Activated B cell treated with CpG ODN at 0.5 μM for 24 hours (primary cell): ENCODE data around the gene EP400. TPM values are rescaled to one million over a fixed set of nuclear protein-coding genes. Genes with fewer than 3 reads are reported as not detected.

Experiments used
- ATAC-seq: fragments of 200-7000 bp; cut with Tn5 transposase; one replicate; pipeline ENCODE4 v1.10.0; 2021; ENCODE audit warnings: low read depth, mild to moderate bottlenecking, moderate library complexity
- CTCF ChIA-PET: fragments of 350-600 bp; sonication (Branson Sonifier 250); formaldehyde crosslinking; loops from one replicate; lab custom pipeline; 2021; ENCODE audit warnings: antibody characterized with exemption; lab: Charles Lee
- POLR2A ChIA-PET: fragments of 350-600 bp; sonication (Branson Sonifier 250); formaldehyde crosslinking; loops from one replicate; lab custom pipeline; 2021; ENCODE audit warnings: antibody characterized with exemption; lab: Charles Lee
- DNase-seq: peaks from one replicate; pipeline ENCODE4 v3.0.0; 2022
- H3K27ac Mint-ChIP-seq: one replicate; pipeline ENCODE4 v1.8.0; 2020; ENCODE audit warnings: mixed read lengths
- H3K27me3 Mint-ChIP-seq: one replicate; pipeline ENCODE4 v1.8.0; 2021; ENCODE audit warnings: mixed read lengths
- H3K36me3 Mint-ChIP-seq: one replicate; pipeline ENCODE4 v1.8.0; 2021; ENCODE audit warnings: low read depth, mixed read lengths
- H3K4me1 Mint-ChIP-seq: one replicate; pipeline ENCODE4 v1.8.0; 2021; ENCODE audit warnings: mixed read lengths
- H3K4me3 Mint-ChIP-seq: one replicate; pipeline ENCODE4 v1.8.0; 2020; ENCODE audit warnings: mild to moderate bottlenecking, mixed read lengths
- H3K9me3 Mint-ChIP-seq: one replicate; pipeline ENCODE4 v1.8.0; 2020; ENCODE audit warnings: mixed read lengths
- CTCF ChIP-seq: fragments of 200-600 bp; IDR thresholded peaks from one replicate; pipeline ENCODE4 v1.8.0; 2022; ENCODE audit warnings: antibody characterized with exemption, mild to moderate bottlenecking
- intact Hi-C: fragments of 100-400 bp; cut with micrococcal nuclease; formaldehyde crosslinking; loops from one replicate; pipeline ENCODE4 v1.15.1; 2024
- total RNA-seq: library from RNA; stranded (reverse); gene quantifications from 2 replicates; pipeline ENCODE4 v1.2.3, GENCODE V29; 2022

The EP400 gene
- total RNA-seq, 1 donor from 2014 or later = 65.6 TPM

DNA sequence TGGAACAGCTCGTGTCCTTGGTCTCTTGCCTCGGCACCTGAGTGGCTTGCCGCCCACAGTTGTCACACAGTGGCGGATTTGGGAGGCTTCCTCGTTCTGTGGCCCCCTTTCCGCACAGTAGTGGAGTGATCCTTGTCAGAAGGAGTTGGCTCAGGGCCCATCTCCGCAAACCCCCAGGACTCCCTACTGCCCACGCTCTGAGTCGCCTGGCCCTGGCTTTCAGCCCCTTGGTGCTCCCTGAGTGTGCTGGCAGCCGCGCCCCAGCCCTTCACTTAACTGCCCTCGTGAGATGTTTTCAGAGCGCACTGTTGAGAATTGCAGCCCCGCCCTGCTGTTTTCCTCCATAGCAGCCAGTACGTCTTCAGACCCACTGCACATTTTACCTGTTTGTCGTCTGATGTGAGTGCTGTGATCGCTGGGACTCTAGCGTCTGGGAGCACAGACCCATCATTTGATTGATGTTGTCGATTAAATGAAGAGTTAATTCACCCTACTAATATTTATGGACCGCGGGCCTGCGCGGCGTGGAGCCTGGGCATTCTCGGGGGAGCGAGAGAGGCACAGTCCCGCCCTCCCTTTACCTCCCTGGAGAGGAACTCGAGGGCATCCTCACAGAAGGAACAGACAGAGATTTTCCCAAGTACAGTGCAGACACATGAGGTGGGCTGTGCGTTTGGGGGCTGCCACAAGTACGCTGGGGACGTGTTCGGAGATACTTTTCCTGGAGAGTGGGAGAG is 102.6 kb downstream of the EP400 start:
- Mint-ChIP-seq H3K36me3 (peaks cover 75% of the 10 kb centered on the region), H3K4me1 (peaks cover 31% of the 10 kb centered on the region), H3K27me3 (no peaks in the 10 kb centered on the region), H3K27ac (no peak overlapping the region), H3K4me3 (no peak overlapping the region), H3K9me3 (no peaks in the 10 kb centered on the region)
- intact Hi-C loops = no loop called here
- TF ChIP-seq CTCF = no peak
- ATAC-seq = no peak
- POLR2A ChIA-PET = no interaction called here
- no peak for DNase-seq
- CTCF ChIA-PET = no interaction called here

DNA sequence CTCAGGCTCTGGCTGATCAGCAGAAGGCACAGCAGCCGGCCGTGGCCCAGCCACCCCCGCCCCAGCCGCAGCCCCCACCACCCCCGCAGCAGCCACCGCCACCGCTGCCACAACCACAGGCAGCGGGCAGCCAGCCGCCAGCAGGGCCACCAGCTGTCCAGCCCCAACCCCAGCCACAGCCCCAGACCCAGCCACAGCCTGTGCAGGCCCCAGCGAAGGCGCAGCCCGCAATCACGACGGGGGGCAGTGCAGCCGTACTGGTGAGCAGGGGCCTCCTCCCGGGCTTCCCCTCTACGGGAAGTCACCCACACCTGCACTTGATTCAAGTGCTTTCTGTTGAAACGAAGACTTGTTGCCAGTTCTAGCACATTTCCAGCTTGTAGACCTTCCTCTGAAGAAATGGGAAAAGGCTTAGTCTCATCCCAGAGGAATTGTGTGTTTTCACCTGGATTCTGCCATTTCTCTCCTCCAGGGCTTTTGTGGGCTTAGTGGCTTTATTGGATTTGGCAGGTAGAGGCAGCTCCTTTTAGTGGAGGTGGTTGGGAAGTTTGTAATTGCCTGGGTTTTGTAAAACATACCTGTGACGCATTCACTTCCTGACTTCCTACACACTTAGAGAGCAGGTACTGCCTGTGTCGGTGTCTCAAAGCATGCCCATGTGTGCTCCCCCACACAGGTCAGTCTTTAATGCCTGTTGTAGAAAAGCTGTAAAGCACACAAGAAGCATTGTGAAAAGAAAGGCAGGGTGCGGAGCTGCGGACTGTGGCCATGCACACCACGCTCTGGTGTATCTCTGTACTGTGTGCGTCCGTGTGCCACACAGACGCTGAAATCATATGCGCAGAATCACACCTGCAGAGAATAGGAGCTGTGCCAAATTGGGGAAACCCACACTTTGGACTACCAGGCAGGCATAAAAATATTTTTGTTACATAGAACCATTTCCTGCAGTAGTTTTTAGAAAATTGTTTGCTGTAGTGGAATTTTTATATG is 103.9 kb downstream of the EP400 start:
- Mint-ChIP-seq H3K36me3 (peaks cover 74% of the 10 kb centered on the region), H3K27ac (no peak overlapping the region), H3K27me3 (no peaks in the 10 kb centered on the region), H3K4me3 (no peak overlapping the region), H3K9me3 (no peaks in the 10 kb centered on the region), H3K4me1 (peaks cover 39% of the 10 kb centered on the region)
- CTCF ChIA-PET = no interaction called here
- DNase-seq (no peak), ATAC-seq (no peak)
- no peak for TF ChIP-seq CTCF
- POLR2A ChIA-PET = interaction anchor here (0.6 kb wide), 1 partner anchor 18 kb away, joined by 4 read pairs; no protein-coding TSS in a partner anchor
- intact Hi-C loops = no loop called here

DNA sequence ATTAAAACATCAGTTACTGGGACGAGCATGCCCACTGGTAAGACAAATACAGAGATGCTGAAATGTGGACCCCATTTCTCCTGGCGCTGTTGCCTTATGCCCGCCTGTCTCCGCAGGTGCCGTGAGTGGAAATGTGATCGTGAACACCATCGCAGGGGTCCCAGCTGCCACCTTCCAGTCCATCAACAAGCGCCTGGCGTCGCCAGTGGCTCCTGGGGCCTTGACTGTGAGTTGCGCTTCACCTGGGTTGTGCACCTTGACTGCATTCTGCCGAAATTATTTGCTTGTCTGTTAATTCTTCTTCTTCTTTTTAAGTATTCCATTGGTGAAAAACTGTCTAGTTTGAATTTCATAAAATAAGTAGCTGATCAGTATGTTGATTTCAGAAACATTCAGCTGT is 105.2 kb downstream of the EP400 start:
- no peak for DNase-seq
- H3K36me3 Mint-ChIP-seq = peaks cover 66% of the 10 kb centered on the region
- no peaks in the 10 kb centered on the region for H3K27me3 Mint-ChIP-seq
- no peak overlapping the region for H3K4me3 Mint-ChIP-seq
- CTCF ChIA-PET = no interaction called here
- H3K4me1 Mint-ChIP-seq = peaks cover 39% of the 10 kb centered on the region
- no peak for TF ChIP-seq CTCF
- POLR2A ChIA-PET = no interaction called here
- intact Hi-C loops = no loop called here
- H3K27ac Mint-ChIP-seq = no peak overlapping the region
- no peaks in the 10 kb centered on the region for H3K9me3 Mint-ChIP-seq
- no peak for ATAC-seq

DNA sequence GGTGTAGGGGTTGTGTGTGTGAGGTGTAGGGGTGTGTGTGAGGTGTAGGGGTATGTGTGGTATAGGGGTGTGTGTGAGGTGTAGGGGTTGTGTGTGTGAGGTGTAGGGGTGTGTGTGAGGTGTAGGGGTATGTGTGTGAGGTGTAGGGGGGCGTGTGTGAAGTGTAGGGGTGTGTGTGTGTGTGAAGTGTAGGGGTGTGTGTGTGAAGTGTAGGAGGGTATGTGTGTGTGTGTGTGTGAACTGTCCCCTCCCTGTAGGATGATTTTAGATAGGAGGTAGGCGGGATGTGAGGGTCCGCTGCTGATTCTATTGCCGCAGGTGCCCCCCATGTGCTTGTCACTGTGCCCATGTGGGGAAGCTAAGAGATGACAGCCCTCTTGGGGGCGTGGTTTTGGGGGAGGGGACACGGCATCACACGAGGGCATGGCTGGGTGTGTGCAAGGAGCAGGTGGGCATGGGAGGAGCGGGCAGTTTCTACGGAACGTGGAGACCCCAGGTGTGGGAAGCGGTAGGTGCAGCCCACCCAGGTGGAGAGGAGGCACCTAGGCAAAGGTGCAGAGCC is 105.9 kb downstream of the EP400 start:
- H3K36me3 Mint-ChIP-seq = peaks cover 64% of the 10 kb centered on the region
- ATAC-seq (no peak), DNase-seq (no peak)
- H3K9me3 Mint-ChIP-seq = no peaks in the 10 kb centered on the region
- CTCF ChIA-PET = no interaction called here
- no peaks in the 10 kb centered on the region for H3K27me3 Mint-ChIP-seq
- H3K4me1 Mint-ChIP-seq = peaks cover 39% of the 10 kb centered on the region
- TF ChIP-seq CTCF = no peak
- H3K27ac Mint-ChIP-seq = no peak overlapping the region
- no peak overlapping the region for H3K4me3 Mint-ChIP-seq
- intact Hi-C loops = loop anchor here (2.0 kb wide), 1 partner anchor 29 kb away; no protein-coding TSS in a partner anchor
- POLR2A ChIA-PET = no interaction called here
